Measurements from ENCODE around the gene KRT34.

KRT34 gene

GRCh38 chr17:41419716-41420115 is 37.6 kb upstream of the KRT34 start:
- TF ChIP-seq CTCF (IDR thresholded peaks at IDR 0.05), result no peak

GRCh38 chr17:41418116-41418860 is 36.2 kb upstream of the KRT34 start:
- no peak for TF ChIP-seq CTCF (IDR thresholded peaks at IDR 0.05)

- TF ChIP-seq CTCF (IDR thresholded peaks at IDR 0.05), result peak; percentile 53; the same call in 1 of the 2 replicates
Measured at GRCh38 chr17:41417576-41418015, 35.5 kb upstream of the KRT34 start.

- TF ChIP-seq CTCF (IDR thresholded peaks at IDR 0.05), result no peak
Measured at GRCh38 chr17:41417127-41417526, 35.0 kb upstream of the KRT34 start.

GRCh38 chr17:41416479-41416878 is 34.4 kb upstream of the KRT34 start:
- TF ChIP-seq CTCF (IDR thresholded peaks at IDR 0.05), result no peak

GRCh38 chr17:41415833-41416335 is 33.8 kb upstream of the KRT34 start:
- TF ChIP-seq CTCF (IDR thresholded peaks at IDR 0.05), result no peak

- TF ChIP-seq CTCF (IDR thresholded peaks at IDR 0.05), result no peak
Measured at GRCh38 chr17:41415411-41415810, 33.3 kb upstream of the KRT34 start.

Measured in LNCAP (cell line).